ENCODE data around the gene HSPA1A.

- peak in 3 of 4 donors; percentile 17 to 28 (median 26) for TF ChIP-seq POLR2A (IDR thresholded peaks at IDR 0.05)
- TF ChIP-seq, protein P1, sequence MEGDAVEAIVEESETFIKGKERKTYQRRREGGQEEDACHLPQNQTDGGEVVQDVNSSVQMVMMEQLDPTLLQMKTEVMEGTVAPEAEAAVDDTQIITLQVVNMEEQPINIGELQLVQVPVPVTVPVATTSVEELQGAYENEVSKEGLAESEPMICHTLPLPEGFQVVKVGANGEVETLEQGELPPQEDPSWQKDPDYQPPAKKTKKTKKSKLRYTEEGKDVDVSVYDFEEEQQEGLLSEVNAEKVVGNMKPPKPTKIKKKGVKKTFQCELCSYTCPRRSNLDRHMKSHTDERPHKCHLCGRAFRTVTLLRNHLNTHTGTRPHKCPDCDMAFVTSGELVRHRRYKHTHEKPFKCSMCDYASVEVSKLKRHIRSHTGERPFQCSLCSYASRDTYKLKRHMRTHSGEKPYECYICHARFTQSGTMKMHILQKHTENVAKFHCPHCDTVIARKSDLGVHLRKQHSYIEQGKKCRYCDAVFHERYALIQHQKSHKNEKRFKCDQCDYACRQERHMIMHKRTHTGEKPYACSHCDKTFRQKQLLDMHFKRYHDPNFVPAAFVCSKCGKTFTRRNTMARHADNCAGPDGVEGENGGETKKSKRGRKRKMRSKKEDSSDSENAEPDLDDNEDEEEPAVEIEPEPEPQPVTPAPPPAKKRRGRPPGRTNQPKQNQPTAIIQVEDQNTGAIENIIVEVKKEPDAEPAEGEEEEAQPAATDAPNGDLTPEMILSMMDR (IDR thresholded peaks at IDR 0.05) = no peak
Measured at GRCh38 chr6:31814677-31815024, 692 bp upstream of the HSPA1A start.

Data from esophagus squamous epithelium (tissue), 4 donors.